GM21390 (cell line): Measurements from ENCODE around the gene CNTNAP2.

Experiments
- ATAC-seq: cut with Tn5 transposase; IDR thresholded peaks from one replicate; pipeline ENCODE4 v1.9.1; 2021; ENCODE audit not compliant: unreplicated experiment

The CNTNAP2 gene

DNA sequence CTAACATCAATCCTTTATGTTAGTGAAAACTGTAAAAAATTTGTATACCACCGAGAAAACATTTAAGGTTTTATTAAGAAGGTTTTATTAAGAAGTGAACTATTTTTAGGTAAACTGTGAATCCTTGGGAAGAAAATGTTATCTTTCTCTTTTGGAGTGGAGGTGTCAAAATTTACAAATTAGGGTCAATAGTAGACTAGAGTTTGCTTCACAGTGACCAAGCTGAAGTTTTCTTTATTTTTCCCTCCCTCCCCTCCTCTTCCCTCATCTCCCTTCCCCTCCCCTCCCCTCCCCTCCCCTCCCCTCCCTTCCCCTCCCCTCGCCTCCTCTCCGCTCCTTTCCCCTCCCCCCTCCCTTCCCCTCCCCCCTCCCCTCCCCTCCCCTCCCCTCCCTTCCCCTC lies 168.8 kb downstream of the CNTNAP2 start:
- no peak for ATAC-seq

DNA sequence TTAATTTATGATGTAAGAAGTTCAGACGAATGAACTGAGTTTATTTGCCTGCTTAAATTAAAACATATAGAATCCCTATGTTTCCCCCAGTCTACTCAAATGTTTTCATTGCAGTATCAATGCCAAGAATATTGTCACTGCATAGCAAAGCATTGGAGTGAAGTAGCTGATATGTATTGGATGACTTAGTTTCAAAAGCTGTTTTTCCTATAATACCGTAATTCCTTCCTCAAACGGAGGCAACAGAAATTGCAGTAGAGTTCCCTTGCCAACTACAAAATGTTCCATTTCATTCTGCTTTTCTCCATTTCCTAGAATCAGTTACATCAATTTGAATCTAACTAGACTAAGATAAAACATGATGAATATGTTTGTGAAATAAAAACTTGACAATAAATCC lies 174.1 kb downstream of the CNTNAP2 start:
- no peak for ATAC-seq

DNA sequence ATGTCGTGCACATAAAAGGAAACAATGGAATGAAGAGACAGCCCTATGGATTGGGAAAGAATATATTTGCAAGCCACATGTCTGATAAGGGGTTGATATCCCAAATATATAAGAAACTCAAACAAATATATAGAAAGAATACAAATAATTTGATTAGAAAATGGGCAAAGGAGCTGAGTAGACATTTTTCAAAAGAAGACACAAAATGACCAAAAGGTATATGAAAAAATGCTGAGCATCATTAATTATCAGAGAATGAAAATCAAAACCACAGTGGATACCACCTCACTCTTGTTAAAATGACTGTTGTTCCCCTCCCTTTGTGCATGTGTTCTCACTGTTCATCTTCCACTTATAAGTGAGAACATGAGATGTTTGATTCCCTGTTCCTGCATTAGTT lies 175.3 kb downstream of the CNTNAP2 start:
- ATAC-seq = no peak

DNA sequence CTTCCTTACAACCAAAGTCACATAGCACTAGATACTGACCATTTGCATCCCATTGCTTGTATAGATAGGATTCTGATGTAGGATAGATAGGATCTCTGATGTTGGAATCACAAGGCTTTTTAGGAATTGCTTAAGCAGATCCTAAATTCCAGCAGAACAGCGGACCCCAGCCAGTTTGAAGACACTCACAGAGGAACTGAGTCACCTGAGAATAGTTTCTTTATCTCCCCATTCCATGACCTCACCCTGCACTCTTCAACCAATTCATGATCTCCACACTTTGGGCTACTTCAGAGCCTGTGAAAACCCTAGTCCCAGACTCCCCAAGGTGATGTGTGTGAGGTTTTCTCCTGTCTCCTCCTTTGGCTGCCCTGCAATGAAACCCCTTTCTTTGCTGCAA lies 179.4 kb downstream of the CNTNAP2 start:
- no peak for ATAC-seq

DNA sequence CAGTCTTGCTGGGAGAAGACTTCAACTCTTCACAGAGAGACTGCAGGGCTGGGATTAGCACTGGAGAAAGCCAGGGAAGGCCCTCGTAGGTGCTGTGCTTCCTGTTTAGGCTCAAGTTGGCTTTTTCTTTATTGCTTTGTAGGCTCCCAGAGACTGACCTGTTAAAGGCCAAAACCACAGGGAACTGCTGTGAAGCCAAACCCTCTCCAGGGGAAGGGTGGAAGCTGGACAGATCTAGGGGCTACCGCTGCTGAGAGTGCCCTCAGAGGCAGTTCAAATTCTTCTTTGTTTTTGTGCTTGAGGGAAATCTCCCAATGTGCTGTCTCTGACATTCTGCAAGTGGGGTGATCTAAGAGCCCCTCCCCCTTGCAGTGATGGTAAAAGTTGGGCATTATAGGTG lies 198.4 kb downstream of the CNTNAP2 start:
- ATAC-seq = no peak

DNA sequence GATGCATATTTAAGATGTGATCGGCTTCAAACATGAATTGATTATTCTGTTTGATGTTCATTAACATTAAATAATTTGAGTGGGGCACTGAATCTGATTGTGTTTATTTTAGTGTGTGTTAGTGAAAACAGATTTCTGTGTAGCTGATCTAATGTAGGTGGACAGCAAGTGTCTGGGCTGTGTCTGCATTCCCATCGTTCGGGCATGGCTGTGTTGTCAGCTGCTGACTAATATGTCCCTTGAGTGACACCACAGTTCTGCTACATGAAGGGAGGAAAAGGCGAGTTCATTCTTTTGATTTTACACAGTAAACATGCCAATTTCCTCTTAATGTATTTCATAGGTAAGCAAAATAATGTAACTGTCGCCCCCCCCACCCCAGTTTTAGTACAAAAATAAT lies 203.0 kb downstream of the CNTNAP2 start:
- ATAC-seq = no peak

DNA sequence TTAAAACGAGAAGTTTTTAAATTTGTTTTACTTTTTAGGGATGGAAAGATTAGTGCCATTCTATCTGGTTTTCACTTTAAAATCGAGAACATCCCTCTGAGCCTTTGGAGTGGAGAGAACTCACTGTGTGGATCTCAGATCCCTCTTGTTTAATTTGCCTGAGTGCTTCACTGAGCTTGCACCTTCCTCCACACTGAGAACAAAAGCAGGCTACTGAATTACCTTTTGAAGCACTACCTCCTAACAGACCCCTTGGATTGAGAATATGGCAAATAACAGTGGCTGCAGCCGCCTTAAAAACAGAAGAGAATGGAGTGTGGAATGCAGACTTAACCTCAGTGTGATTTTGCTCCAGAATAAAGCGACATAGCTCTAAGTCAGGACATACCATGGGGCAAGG lies 204.7 kb downstream of the CNTNAP2 start:
- ATAC-seq = no peak

DNA sequence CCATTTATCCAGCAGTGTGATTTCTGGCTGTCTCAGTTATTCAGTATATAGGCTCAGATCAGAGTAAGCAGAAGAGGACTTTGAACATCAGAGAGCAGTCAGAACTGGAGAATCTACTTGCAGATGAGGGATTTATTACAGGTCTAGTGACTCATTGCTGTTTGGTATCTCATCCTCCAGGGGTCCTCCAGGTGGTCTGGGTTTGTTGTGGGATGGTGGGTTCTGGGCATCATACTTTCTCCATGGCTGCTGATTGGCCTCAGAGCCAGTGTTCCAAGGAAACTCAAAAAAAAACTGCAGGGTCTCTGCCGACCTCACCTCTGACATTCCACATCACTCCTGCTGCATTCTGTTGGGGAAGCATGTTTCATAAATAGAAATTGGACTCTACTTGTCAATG lies 214.8 kb downstream of the CNTNAP2 start:
- no peak for ATAC-seq

DNA sequence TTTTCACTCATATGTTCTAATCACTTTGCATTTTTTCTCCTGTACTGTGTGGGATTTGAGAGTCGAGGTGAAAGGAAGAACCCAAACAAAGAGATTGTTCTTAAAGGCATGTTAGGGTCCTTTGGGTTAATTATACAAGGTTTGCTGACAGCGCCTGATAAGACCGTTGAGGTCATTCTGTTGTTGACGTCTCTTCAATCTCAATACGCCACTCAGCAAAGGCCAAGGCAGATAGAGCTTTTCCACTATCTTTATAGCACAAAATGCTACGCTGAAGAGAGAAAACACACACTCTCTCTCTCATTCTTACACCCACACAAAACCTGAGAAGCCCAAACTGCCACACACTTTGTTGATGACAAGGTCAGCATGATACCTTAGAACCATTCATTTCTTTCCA lies 228.7 kb downstream of the CNTNAP2 start:
- ATAC-seq = no peak

DNA sequence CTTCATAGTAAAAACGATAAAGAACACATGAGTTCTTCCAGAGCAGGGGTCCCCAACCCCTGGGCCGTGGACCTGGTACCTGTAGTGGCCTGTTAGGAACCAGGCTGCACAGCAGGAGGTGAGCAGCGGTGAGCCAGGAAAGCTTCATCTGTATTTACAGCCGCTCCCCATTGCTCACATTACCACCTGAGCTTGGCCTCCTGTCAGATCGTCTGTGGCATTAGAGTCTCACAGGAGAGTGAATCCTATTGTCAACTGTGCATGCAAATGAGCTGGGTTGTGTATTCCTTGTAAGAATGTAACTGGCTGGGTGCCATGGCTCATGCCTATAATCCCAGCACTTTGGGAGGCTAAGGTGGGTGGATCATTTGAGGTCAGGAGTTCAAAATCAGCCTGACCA lies 229.5 kb downstream of the CNTNAP2 start:
- no peak for ATAC-seq

DNA sequence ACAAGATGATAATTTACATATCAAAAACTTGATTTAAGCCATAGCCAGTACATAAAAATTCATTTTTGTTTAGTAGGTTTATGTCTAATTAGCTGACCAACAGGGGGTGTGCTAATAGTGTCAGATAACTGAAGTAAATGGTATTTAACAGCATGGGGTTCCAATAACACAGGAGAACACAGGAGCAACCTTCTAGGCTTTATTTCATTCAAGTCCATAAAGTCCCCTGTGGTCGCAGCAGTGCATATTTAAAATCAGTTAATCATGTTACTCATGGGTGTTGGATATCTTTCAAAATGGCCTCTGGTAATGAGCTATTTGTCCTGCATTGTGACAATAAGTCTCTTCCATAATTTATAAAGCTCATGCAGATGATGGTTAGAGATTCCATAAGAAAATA lies 238.6 kb downstream of the CNTNAP2 start:
- ATAC-seq = no peak

DNA sequence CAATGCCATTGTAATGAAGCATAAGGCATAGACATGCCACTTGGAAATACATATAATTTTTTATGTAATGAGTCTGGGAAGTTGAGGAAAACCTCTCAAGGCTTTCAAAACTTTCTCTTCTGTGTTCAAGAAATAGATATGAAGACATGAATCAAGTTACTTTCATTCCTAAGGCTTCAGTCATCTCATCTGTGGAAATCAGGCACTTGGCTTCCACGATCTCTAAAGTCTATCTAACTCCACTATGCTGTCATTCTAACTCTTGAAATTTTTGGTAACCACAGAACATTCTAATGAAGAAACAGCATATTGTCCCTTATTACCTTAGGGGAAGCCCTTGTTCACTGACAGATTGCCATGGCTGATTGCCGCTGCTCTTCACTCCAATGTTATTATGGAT lies 242.6 kb downstream of the CNTNAP2 start:
- no peak for ATAC-seq

DNA sequence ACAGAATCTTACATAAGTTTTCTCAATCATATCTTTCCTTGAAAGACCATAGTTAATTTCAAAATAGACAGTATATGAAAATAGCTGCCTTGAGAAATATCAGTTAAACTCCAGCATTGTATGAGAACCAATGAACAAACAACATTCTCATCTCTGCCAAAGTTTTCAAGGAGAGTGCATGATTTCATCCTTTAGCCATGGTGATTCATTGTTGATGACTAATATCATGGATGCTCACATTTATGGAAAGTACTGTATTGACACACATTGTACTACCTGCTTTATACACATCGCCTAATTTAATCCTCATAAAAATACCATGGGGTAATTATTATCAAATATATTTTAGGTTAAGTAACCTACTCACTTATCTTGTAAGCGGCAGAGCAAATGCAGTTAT lies 250.3 kb downstream of the CNTNAP2 start:
- no peak for ATAC-seq

DNA sequence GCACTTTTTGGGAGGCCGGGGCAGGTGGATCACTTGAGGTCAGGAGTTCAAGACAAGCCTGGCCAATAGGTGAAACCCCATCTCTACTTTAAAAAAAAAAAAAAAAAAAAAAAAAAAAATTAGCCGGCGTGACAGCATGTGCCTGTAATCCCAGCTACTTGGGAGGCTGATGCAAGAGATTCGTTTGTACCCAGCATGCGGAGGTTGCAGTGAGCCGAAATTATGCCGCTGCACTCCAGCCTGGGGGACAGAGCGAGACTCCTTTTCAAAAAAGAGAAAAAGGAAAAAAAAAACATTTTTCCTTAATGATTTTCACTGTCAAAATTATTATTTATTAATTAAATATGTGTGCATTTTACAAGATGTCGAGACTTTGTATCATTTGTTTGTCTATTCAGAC lies 253.6 kb downstream of the CNTNAP2 start:
- ATAC-seq = no peak

DNA sequence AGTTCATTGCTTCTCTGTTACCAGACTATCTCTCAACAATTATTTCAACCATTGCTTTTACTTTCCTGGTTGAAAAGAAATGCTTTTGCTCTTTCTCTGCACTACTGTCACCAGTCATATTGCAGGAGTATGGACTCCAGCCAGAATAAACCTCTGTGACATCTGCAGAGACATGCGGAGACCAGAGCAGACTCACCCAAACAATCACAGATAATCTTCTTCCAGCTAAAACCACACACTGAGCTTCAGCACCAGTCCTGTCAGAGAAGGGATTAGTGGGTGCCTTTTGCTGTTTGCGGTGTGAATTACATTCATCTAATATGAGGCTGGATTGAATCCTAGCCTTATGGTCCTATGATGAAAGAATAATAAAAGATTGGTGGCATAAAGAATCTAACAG lies 258.6 kb downstream of the CNTNAP2 start:
- no peak for ATAC-seq

DNA sequence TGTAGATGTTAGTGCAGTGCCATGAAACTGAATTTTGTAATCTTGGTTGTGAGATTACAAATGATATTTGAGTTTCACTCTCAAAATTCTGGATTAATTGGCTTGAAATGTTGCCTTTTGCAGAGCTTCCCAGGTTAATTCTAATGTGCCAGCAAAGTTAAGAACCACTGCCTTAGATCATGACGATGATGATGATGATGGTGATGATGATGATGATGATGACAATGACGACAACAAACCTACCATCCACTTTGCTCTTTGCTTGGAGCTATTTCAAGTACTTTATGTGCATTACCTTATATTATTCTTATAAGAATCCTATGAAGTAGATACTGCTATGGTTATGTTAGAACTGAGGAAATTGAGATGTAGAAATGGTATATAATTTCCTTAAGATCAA lies 261.6 kb downstream of the CNTNAP2 start:
- ATAC-seq = no peak

DNA sequence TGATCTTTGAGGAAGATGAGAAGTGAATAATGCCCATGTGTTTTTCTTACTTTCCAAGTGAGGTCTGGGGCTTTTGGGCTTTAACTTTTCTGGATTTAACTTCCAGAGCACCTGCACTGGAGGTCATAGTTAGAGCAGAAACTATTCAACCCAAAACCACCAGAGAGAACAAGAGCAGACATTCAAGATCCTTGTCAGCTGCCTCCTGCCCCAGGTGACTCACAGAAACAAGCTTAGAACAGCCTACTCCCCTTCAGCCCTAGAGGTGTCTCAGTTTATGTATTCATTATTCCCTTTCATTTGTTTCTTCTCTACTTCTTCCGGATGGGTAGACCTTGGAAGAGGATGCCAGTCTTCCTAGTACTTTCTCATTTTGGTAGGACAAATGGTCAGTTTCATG lies 270.5 kb downstream of the CNTNAP2 start:
- ATAC-seq = no peak

DNA sequence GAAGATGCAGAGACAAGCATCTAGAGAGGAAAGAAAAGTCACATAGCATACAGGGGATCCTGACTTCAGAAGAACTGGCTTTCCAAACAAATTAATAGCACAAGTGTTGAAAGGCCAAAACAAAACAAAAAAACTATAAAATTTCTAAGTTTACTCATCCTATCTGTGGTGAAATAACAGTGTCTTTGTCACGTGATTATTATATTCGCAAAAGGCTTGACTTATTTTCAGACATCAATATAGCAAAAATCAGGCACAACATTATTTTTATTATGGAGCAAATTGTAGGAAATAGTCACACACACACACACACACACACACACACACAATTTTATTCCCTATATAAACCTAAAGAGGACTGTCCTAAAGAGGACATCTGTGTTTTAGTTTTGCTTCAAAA lies 272.3 kb downstream of the CNTNAP2 start:
- no peak for ATAC-seq

DNA sequence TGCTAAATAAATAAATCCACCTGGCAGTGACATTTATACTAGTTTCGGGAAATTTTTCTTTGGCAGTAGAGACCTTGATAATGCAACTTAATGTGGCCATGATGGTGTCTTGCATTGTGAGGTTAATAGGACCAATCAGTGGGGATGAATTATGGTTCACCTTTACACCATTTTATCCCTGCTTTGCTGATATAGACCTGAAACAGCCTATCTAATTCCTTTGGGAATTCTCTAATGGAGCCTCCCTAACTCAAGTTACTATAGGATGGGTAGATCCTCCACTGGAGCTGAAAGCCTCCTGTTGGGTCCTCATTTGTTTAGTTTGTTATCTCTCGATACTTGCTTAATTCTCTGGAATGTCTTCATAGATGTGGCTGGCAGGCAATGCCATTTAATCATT lies 276.7 kb downstream of the CNTNAP2 start:
- no peak for ATAC-seq

DNA sequence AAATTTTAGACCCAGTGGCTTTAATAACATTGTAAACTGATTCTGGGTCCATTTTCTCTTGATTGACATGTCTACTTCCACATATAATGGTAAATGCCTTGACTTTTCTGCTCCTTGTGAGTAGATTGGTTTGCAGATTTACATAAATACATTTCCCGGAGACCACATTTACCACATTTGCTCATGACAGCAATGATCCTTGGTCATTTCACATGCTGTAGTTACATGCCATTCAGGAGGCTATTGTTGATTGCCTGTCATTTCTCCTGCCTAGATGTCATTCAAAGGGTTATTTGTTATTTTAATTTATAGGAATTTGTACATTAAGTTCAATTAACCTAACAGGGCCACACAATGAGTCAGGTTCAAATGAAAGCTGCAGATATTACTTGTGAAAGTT lies 280.5 kb downstream of the CNTNAP2 start:
- ATAC-seq = no peak

DNA sequence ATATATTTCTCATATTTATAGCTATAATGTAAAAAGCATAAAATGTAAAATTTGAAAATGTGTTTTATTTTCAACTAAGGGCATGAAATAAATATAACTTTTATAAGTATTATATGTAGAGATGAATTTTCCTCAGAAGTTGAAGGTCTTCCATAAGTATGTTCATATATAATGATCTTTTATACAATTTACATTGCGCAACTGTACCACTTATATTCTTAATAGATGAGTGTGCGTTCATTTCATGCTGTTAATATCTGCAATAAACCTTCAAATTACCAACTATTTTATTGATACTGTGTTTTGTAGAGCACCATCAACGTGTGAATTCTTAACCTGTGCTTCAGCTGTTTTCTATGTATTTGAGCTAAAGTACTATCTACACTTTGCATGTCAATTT lies 285.3 kb downstream of the CNTNAP2 start:
- no peak for ATAC-seq

DNA sequence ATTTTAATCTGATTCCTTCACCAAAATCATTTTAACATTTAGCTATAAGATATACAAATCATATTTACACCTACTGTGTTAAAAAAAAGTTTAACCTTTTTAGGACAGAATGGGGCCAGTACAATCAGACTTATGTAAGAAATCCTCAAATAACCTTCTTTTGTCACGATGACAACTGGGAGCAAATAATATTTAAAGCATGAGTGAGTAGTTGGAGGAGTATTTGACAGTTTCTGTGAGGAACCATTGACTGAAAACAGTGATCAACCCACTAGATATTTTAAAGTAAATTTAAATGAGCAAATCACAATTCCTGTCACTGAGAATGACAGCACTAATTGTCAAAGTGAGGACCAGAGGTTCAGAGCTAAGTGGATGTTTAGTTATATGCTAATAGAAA lies 289.1 kb downstream of the CNTNAP2 start:
- ATAC-seq = no peak

DNA sequence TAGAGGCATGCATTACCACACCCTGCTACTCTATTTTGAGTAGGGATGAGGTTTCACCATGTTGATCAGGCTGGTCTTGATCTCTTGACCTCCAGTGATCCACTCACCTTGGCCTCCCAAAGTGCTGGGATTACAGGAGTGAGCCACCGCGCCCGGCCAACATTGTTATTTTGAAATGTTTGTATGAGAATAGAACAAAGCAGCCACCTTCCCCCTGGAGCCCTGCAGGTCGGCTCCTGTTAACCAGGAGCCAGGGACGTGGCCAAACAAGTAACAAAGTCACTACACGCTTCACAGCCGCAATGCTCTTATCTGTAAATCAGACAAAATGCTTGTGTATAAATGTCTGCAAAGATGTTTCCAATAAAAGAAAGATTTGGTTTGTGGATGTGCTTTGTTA lies 295.4 kb downstream of the CNTNAP2 start:
- no peak for ATAC-seq

DNA sequence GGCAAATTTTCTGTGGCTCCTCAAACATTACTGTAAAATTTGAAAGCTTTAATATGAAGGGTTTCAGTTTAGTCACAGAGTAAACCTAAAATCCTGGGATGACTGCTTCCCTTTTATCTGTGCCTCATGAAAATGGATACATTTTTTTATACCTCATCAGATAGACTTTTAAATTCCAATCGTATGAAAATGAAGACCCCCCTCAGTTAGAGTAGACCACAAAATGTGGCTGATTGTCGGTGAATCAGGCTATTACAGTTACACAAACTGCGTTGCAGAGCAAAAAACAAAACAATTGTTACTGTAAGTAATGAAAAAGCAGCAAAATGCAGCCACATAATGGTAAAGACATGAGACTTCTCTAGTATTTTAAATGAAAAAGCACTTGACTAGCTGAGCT lies 296.2 kb downstream of the CNTNAP2 start:
- no peak for ATAC-seq
